ENCODE results near the gene ACTL7B. TPM values are rescaled to one million over a fixed set of nuclear protein-coding genes. Genes with fewer than 3 reads are reported as not detected.

ACTL7B gene
- total and polyA plus RNA-seq, 2 of the 8 experiments (the other 6 are each of a cell fraction or from before 2014, with no cell fraction given) = not detected

- CTCF ChIA-PET (ENCODE audit: partially characterized antibody) = interaction anchor here (0.6 to 1.4 kb wide), 6 partner anchors 10 to 632 kb away, joined by 3 to 4 read pairs (median 3); no protein-coding TSS in a partner anchor
These were observed 20.6 kb upstream of the ACTL7B start for GRCh38 chr9:108876425-108876824.

More at GRCh38 chr9:108876425-108876824, 20.6 kb upstream of the ACTL7B start:
- no peak overlapping the region for H2BK20ac ChIP-seq (ENCODE audit: low read length)
- peaks cover 0 to 1% of the 10 kb centered on the region in 2 experiments for H4K20me1 ChIP-seq (replicated peaks in 1 of 2; ENCODE audit: control insufficient read depth in 1 of 2, insufficient read depth in 2 of 2, low read length in 2 of 2)
- H4K8ac ChIP-seq (ENCODE audit: extremely low read depth, insufficient read depth, low read length) = no peak overlapping the region
- H4K5ac ChIP-seq (ENCODE audit: insufficient read length, low read depth, low read length) = no peak overlapping the region
- TF ChIP-seq CBX5 (IDR thresholded peaks at IDR 0.05; ENCODE audit: low read depth, low read length) = no peak
- no peak for TF ChIP-seq SP4 (IDR thresholded peaks at IDR 0.05; ENCODE audit: low read length)
- TF ChIP-seq SRF (IDR thresholded peaks at IDR 0.05; ENCODE audit: low read depth, low read length) = no peak
- no peak for TF ChIP-seq SIX5 (IDR thresholded peaks at IDR 0.05; ENCODE audit: low read depth, low read length)
- no peaks in the 10 kb centered on the region for H3K9me3 ChIP-seq (ENCODE audit: insufficient read depth in 2 of 2, low read depth in 1 of 2, low read length in 1 of 2)
- no peak overlapping the region for H2BK15ac ChIP-seq (ENCODE audit: low read length)
- H3K27ac ChIP-seq (ENCODE audit: low read depth, low read length) = no peak overlapping the region
- POLR2A ChIA-PET (ENCODE audit: partially characterized antibody) = no interaction called here
- H2AK5ac ChIP-seq (ENCODE audit: low read depth, low read length) = no peak overlapping the region
- no peak overlapping the region for H3K14ac ChIP-seq (ENCODE audit: insufficient read length)
- no peak overlapping the region for H3K18ac ChIP-seq (ENCODE audit: extremely low read depth, low read length)
- 85% methylated on average over 3 of the region's 5 CpGs; no CpG with 5 or more reads in 1 of the 2 experiments for WGBS, 2 experiments (ENCODE audit: extremely low coverage in 1 of 2, insufficient coverage in 1 of 2, insufficient read length in 1 of 2, insufficient replicate concordance in 2 of 2, low coverage in 1 of 2, low lambda C conversion rate in 2 of 2, missing lambda C conversion rate in 1 of 2)
- H3K36me3 ChIP-seq (ENCODE audit: control insufficient read depth in 2 of 4, insufficient read depth in 4 of 4, low read length in 3 of 4) = peaks cover 5 to 49% (median 27%) of the 10 kb centered on the region in 4 experiments
- no peak overlapping the region for H2BK120ac ChIP-seq (replicated peaks; ENCODE audit: low read depth, low read length)
- H3K4me3 ChIP-seq (ENCODE audit: extremely low read depth in 1 of 4, insufficient read depth in 2 of 4, low read depth in 3 of 4, low read length in 4 of 4) = no peak overlapping the region
- H3K4me1 ChIP-seq (replicated peaks in 1 of 4; ENCODE audit: control insufficient read depth in 3 of 4, insufficient read depth in 4 of 4, low read length in 3 of 4) = no peaks in the 10 kb centered on the region
- H3K23me2 ChIP-seq (ENCODE audit: low read depth, low read length) = no peaks in the 10 kb centered on the region
- no peak overlapping the region for H3K56ac ChIP-seq (replicated peaks; ENCODE audit: insufficient read length, low read depth, low read length)
- no peak overlapping the region for H2BK5ac ChIP-seq (ENCODE audit: low read depth, low read length)
- no peak overlapping the region for H2AFZ ChIP-seq (ENCODE audit: low read length)
- H2BK12ac ChIP-seq (ENCODE audit: low read depth, low read length) = no peak overlapping the region
- DNase-seq (ENCODE audit: low read depth in 1 of 2, low spot score in 2 of 2) = no peak
- H3K4ac ChIP-seq (replicated peaks; ENCODE audit: insufficient read length, low read depth, low read length) = no peak overlapping the region
- FAIRE-seq = no peak
- H3K9ac ChIP-seq (replicated peaks in 1 of 4; ENCODE audit: extremely low read depth in 1 of 4, low read depth in 3 of 4, low read length in 3 of 4) = no peak overlapping the region
- H4K91ac ChIP-seq (replicated peaks; ENCODE audit: insufficient read length, low read length) = no peak overlapping the region
- H3K23ac ChIP-seq (ENCODE audit: insufficient read length) = no peak overlapping the region
- H3K4me2 ChIP-seq (ENCODE audit: insufficient read depth in 1 of 2, low read depth in 2 of 2, low read length in 2 of 2) = no peak overlapping the region
- no peaks in the 10 kb centered on the region for H3K79me2 ChIP-seq (ENCODE audit: control insufficient read depth in 1 of 2, insufficient read depth in 2 of 2, low read length in 2 of 2)
- H3K79me1 ChIP-seq (ENCODE audit: low read depth, low read length) = no peaks in the 10 kb centered on the region
- no peaks in the 10 kb centered on the region for H3K27me3 ChIP-seq (replicated peaks in 1 of 4; ENCODE audit: control insufficient read depth in 3 of 4, extremely low read depth in 1 of 4, insufficient read depth in 3 of 4, low read length in 3 of 4)
